Stimulated activated effector memory CD8-positive, alpha-beta T cell treated with anti-CD3 and anti-CD28 coated beads, Interleukin-12 subunit alpha, Interleukin-12 subunit beta, amount 100 ng/mL, for 72 hours (primary cell): ENCODE results near the gene PDE4DIP.
"Not testable (repeated sequence)": the region's sequence is repeated elsewhere in the genome, so short reads cannot be mapped to it uniquely, and the experiment has no call there.

Experiments used
- ATAC-seq: fragments of 150-1000 bp; cut with Tn5 transposase; 2 replicates; pipeline ENCODE4 v1.10.0; 2021
- DNase-seq, 2 donors: peaks; one replicate each; pipeline ENCODE4 v3.0.0; 2021 to 2022; ENCODE audit warnings: low spot score in 2 of 2
- H3K27ac Mint-ChIP-seq: one replicate; pipeline ENCODE4 v1.8.0; 2022; ENCODE audit warnings: mild to moderate bottlenecking, mixed read lengths
- H3K36me3 Mint-ChIP-seq: one replicate; pipeline ENCODE4 v1.8.0; 2022; ENCODE audit warnings: mild to moderate bottlenecking, mixed read lengths
- H3K4me1 Mint-ChIP-seq: one replicate; pipeline ENCODE4 v1.8.0; 2022; ENCODE audit warnings: mixed read lengths
- H3K4me3 Mint-ChIP-seq: one replicate; pipeline ENCODE4 v1.8.0; 2022; ENCODE audit warnings: mild to moderate bottlenecking, mixed read lengths
- H3K9me3 Mint-ChIP-seq: one replicate; pipeline ENCODE4 v1.8.0; 2022; ENCODE audit warnings: mixed read lengths

Gene PDE4DIP

DNA sequence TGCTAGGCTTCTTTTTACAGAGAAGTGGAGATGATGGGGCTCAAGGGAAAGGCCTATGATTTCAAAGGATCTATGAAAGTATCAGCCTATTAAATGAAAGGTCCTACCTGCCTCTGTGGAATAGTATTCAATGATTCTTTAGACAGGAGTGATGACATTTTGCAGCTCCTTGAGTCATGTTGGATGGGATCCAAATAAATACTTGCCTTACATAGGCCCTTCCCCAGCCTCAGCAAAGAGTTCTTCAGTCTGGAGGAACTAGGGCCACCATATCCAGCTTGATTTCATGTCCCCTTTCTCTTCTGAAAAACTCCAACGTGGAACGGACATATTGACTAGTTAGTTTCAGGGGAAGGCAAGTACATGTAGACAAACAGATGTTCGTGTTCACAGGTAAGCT is 171.3 kb downstream of the PDE4DIP start:
- not testable (repeated sequence) for H3K4me1 Mint-ChIP-seq, H3K27ac Mint-ChIP-seq, DNase-seq, H3K9me3 Mint-ChIP-seq, ATAC-seq, H3K4me3 Mint-ChIP-seq, H3K36me3 Mint-ChIP-seq

GRCh38 chr1:149016626-149017025 is 172.4 kb downstream of the PDE4DIP start:
- H3K27ac Mint-ChIP-seq, ATAC-seq, H3K4me1 Mint-ChIP-seq, H3K36me3 Mint-ChIP-seq, H3K4me3 Mint-ChIP-seq, H3K9me3 Mint-ChIP-seq, DNase-seq: not testable (repeated sequence)

- not testable (repeated sequence) for H3K27ac Mint-ChIP-seq, H3K4me3 Mint-ChIP-seq, DNase-seq, H3K4me1 Mint-ChIP-seq, H3K9me3 Mint-ChIP-seq, H3K36me3 Mint-ChIP-seq
- peak; percentile 11 for ATAC-seq
Observed at GRCh38 chr1:149018577-149018976, 174.3 kb downstream of the PDE4DIP start.

- H3K4me3 Mint-ChIP-seq, H3K36me3 Mint-ChIP-seq, ATAC-seq, H3K9me3 Mint-ChIP-seq, H3K27ac Mint-ChIP-seq, H3K4me1 Mint-ChIP-seq, DNase-seq: not testable (repeated sequence)
Observed at GRCh38 chr1:149024327-149024726, 180.1 kb downstream of the PDE4DIP start.

- H3K4me3 Mint-ChIP-seq, ATAC-seq, H3K4me1 Mint-ChIP-seq, DNase-seq, H3K27ac Mint-ChIP-seq, H3K9me3 Mint-ChIP-seq, H3K36me3 Mint-ChIP-seq: not testable (repeated sequence)
Observed at GRCh38 chr1:149033916-149034315, 189.7 kb downstream of the PDE4DIP start.

DNA sequence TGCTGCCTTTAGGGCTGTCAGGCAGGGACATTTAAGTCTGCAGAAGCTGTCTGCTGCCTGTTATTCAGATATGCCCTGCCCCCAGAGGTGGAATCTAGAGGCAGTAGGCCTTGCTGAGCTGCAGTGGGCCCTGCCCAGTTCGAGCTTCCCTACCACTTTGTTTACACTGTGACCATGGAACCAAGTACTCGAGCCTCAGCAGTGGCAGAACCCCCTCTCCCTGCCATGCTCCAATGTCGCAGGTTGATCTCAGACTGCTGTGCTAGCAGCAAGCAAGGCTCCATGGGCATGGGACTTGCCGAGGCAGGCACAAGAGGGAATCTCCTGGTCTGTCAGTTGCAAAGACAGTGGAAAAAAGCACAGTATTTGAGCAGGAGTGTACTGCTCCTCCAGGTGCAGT is 198.8 kb downstream of the PDE4DIP start:
- not testable (repeated sequence) for H3K27ac Mint-ChIP-seq, H3K9me3 Mint-ChIP-seq, H3K36me3 Mint-ChIP-seq, H3K4me3 Mint-ChIP-seq, ATAC-seq, DNase-seq, H3K4me1 Mint-ChIP-seq

DNA sequence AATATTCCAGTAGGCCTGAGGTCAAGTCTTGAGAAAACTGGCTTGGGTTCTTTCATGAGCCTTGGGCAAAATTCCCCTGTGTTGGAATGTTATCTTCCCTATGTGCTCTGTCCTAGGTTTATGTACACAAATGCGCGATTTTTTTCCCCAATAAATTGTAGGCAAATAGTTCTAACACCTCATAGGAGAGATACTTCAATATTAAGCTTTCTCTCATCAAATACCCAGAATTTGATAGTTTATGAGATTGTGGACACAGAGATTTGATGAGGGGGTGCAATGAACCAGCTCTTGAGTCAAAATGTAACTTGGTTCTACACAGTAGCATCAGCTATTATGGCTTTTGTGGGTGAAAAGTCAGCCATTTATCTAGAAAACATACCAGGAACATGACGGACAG is 220.4 kb downstream of the PDE4DIP start:
- not testable (repeated sequence) for H3K4me3 Mint-ChIP-seq, H3K36me3 Mint-ChIP-seq, H3K27ac Mint-ChIP-seq, H3K4me1 Mint-ChIP-seq, DNase-seq, ATAC-seq, H3K9me3 Mint-ChIP-seq

GRCh38 chr1:149075505-149076127 is 231.4 kb downstream of the PDE4DIP start:
- H3K4me1 Mint-ChIP-seq, H3K9me3 Mint-ChIP-seq, DNase-seq, H3K36me3 Mint-ChIP-seq, H3K4me3 Mint-ChIP-seq, H3K27ac Mint-ChIP-seq, ATAC-seq: not testable (repeated sequence)
